SK-N-SH (cell line): Measurements from ENCODE around the gene PODN. TPM values are rescaled to one million over a fixed set of nuclear protein-coding genes. Genes with fewer than 3 reads are reported as not detected.
A peak's percentile ranks its signal among the peaks of the same experiment; 100 is the strongest.

Experiments
- CTCF ChIA-PET: fragments of 300-600, 350-600 bp; formaldehyde crosslinking; extraction: SDS; loops from one replicate; lab custom pipeline; 2021; lab: Yijun Ruan, JAX
- POLR2A ChIA-PET: fragments of 350-600 bp; sonication (Branson Sonifier 250); formaldehyde crosslinking; extraction: SDS; loops from one replicate; lab custom pipeline; 2020; ENCODE audit warnings: antibody characterized with exemption, inconsistent platforms; lab: Yijun Ruan, JAX
- DNase-seq: peaks from one replicate; pipeline ENCODE4 v3.0.0; 2012
- H2AFZ ChIP-seq: fragments of 200-600 bp; sonication (generic); 2 replicates; pipeline ENCODE4 v1.8.1; 2016; ENCODE audit warnings: antibody characterized with exemption, mild to moderate bottlenecking, low read depth
- H3F3A ChIP-seq: fragments of 200-600 bp; sonication (generic); replicated peaks from 2 replicates; pipeline ENCODE3; 2016; ENCODE audit warnings: antibody characterized with exemption, mild to moderate bottlenecking; ENCODE audit not compliant: insufficient read depth
- H3K27ac ChIP-seq, 2 experiments: fragments of 200-500 bp in 1 of 2; fragments of 200-600 bp in 1 of 2; sonication (Bioruptor generic) in 1 of 2; sonication (generic), shearing (Covaris generic) in 1 of 2; 2 replicates each; pipeline versions ENCODE4 v1.5.1 to v1.6.1; 2014 to 2016; ENCODE audit warnings: low read depth in 2 of 2, inconsistent platforms in 1 of 2, low read length in 1 of 2, mild to moderate bottlenecking in 1 of 2, mixed read lengths in 1 of 2
- H3K27me3 ChIP-seq: fragments of 200-600 bp; sonication (generic), shearing (Covaris generic); 2 replicates; pipeline ENCODE4 v1.6.1; 2016; ENCODE audit warnings: mixed run types; ENCODE audit not compliant: insufficient read depth
- H3K36me3 ChIP-seq, 2 experiments: fragments of 200-500 bp in 1 of 2; fragments of 200-600 bp in 1 of 2; sonication (Bioruptor generic) in 1 of 2; sonication (generic) in 1 of 2; replicated peaks in 1 of 2; 2 replicates each; pipeline versions ENCODE3 to v1.5.1; 2014 to 2016; ENCODE audit warnings: low read length in 1 of 2, mild to moderate bottlenecking in 1 of 2; ENCODE audit not compliant: insufficient read depth in 2 of 2, control insufficient read depth in 1 of 2
- H3K4me1 ChIP-seq, 2 experiments: fragments of 200-500 bp in 1 of 2; fragments of 200-600 bp in 1 of 2; sonication (Bioruptor generic) in 1 of 2; sonication (generic), shearing (Covaris generic) in 1 of 2; 2 replicates each; pipeline versions ENCODE4 v1.5.1 to v1.6.1; 2014 to 2016; ENCODE audit warnings: low read depth in 1 of 2, low read length in 1 of 2, mixed run types in 1 of 2; ENCODE audit not compliant: insufficient read depth in 2 of 2, control insufficient read depth in 1 of 2
- H3K4me2 ChIP-seq: fragments of 200-600 bp; sonication (generic), shearing (Covaris generic); 2 replicates; pipeline ENCODE4 v1.6.1; 2017; ENCODE audit warnings: mixed run types
- H3K4me3 ChIP-seq, 2 experiments: fragments of 200-500 bp in 1 of 2; fragments of 200-600 bp in 1 of 2; sonication (Bioruptor generic) in 1 of 2; sonication (generic), shearing (Covaris generic) in 1 of 2; 2 replicates each; pipeline versions ENCODE4 v1.5.1 to v1.8.1; 2014 to 2016; ENCODE audit warnings: low read depth in 2 of 2, inconsistent platforms in 1 of 2, low read length in 1 of 2, mild to moderate bottlenecking in 1 of 2, mixed read lengths in 1 of 2, moderate library complexity in 1 of 2
- H3K79me2 ChIP-seq: fragments of 200-600 bp; sonication (generic); 2 replicates; pipeline ENCODE4 v1.8.1; 2017; ENCODE audit warnings: mild to moderate bottlenecking; ENCODE audit not compliant: insufficient read depth
- H3K9ac ChIP-seq: fragments of 200-600 bp; sonication (generic); 2 replicates; pipeline ENCODE4 v1.6.1; 2017; ENCODE audit warnings: mixed run types
- H3K9me2 ChIP-seq: fragments of 200-600 bp; sonication (generic); 2 replicates; pipeline ENCODE4 v1.6.1; 2017; ENCODE audit warnings: mixed run types
- H3K9me3 ChIP-seq: fragments of 200-600 bp; sonication (generic); 2 replicates; pipeline ENCODE4 v1.6.1; 2017; ENCODE audit warnings: mixed run types, mild to moderate bottlenecking, moderate library complexity
- H4K20me1 ChIP-seq: fragments of 200-600 bp; sonication (generic); 2 replicates; pipeline ENCODE4 v1.6.1; 2017; ENCODE audit warnings: mild to moderate bottlenecking, mixed run types; ENCODE audit not compliant: insufficient read depth
- ELF1 ChIP-seq: IDR thresholded peaks from 2 replicates; pipeline ENCODE4 v1.4.0; 2012
- EP300 ChIP-seq, 2 experiments: IDR thresholded peaks; 2 replicates each; pipeline versions ENCODE4 v1.4.0 to v1.6.1; 2012; ENCODE audit warnings: borderline replicate concordance in 1 of 2, low read depth in 1 of 2, low read length in 1 of 2
- EZH2phosphoT487 ChIP-seq: fragments of 200-600 bp; sonication (generic); IDR thresholded peaks from 2 replicates; pipeline ENCODE4 v1.6.1; 2017; ENCODE audit warnings: low read depth, mixed run types, mild to moderate bottlenecking, antibody characterized with exemption, moderate library complexity, borderline replicate concordance
- FOSL2 ChIP-seq: IDR thresholded peaks from 2 replicates; pipeline ENCODE4 v1.4.0; 2012; ENCODE audit warnings: low read depth, mild to moderate bottlenecking, moderate library complexity, borderline replicate concordance
- FOXJ3 ChIP-seq: sonication (generic); formaldehyde crosslinking; IDR thresholded peaks from 2 replicates; pipeline ENCODE4 v1.5.1; 2020; ENCODE audit warnings: mild to moderate bottlenecking, missing genetic modification reagents
- FOXM1 ChIP-seq: IDR thresholded peaks from 2 replicates; pipeline ENCODE4 v1.4.0; 2012; ENCODE audit warnings: low read depth, mild to moderate bottlenecking
- GATA2 ChIP-seq: sonication (generic); formaldehyde crosslinking; IDR thresholded peaks from 2 replicates; pipeline ENCODE4 v1.5.0; 2020; ENCODE audit warnings: mild to moderate bottlenecking, missing genetic modification reagents
- MEF2A ChIP-seq: IDR thresholded peaks from 2 replicates; pipeline ENCODE4 v1.4.0; 2012; ENCODE audit warnings: low read depth, borderline replicate concordance
- MXI1 ChIP-seq: IDR thresholded peaks from 2 replicates; pipeline ENCODE4 v1.6.1; 2012; ENCODE audit warnings: mild to moderate bottlenecking, low read depth, low read length, improper control_type of control experiment
- RAD21 ChIP-seq: IDR thresholded peaks from 2 replicates; pipeline ENCODE4 v1.6.1; 2012; ENCODE audit warnings: mild to moderate bottlenecking, low read length
- RCOR1 ChIP-seq: fragments of 150-350 bp; IDR thresholded peaks from 2 replicates; pipeline ENCODE4 v1.6.1; 2017; ENCODE audit warnings: antibody characterized with exemption, low read length
- RFX5 ChIP-seq: IDR thresholded peaks from 2 replicates; pipeline ENCODE4 v1.6.1; 2012; ENCODE audit warnings: mild to moderate bottlenecking, improper control_type of control experiment, low read length
- SIN3A ChIP-seq: IDR thresholded peaks from 2 replicates; pipeline ENCODE4 v1.6.1; 2012; ENCODE audit warnings: low read depth, mild to moderate bottlenecking, low read length, moderate library complexity, borderline replicate concordance
- TAF1 ChIP-seq: IDR thresholded peaks from 2 replicates; pipeline ENCODE4 v1.6.1; 2012; ENCODE audit warnings: low read depth, mild to moderate bottlenecking, low read length, moderate library complexity, borderline replicate concordance
- TEAD4 ChIP-seq: IDR thresholded peaks from 2 replicates; pipeline ENCODE4 v1.4.0; 2012; ENCODE audit warnings: mild to moderate bottlenecking, borderline replicate concordance; ENCODE audit not compliant: insufficient read depth
- WGBS: methylation state at CpG from one replicate; pipeline ENCODE4 v1.1.6; 2017; ENCODE audit warnings: low lambda C conversion rate; 5-methylcytosine and 5-hydroxymethylcytosine counted together
- polyA plus RNA-seq, 3 experiments: library from polyadenylated mRNA; depleted of rRNA; stranded (reverse); fragments of >200 nt; gene quantifications; 2 replicates each; pipeline ENCODE4 v1.2.3, GENCODE V29; 2012
- TF ChIP-seq, protein P1 (sequence below): fragments of 150-350 bp; IDR thresholded peaks from 2 replicates; pipeline ENCODE4 v1.6.1; 2016; ENCODE audit warnings: mild to moderate bottlenecking, low read depth, low read length
- TF ChIP-seq, protein P2 (sequence below): fragments of 150-350 bp; IDR thresholded peaks from 2 replicates; pipeline ENCODE4 v1.6.1; 2017; ENCODE audit warnings: antibody characterized with exemption, low read length, low read depth, borderline replicate concordance
- TF ChIP-seq, protein P3 (sequence below): IDR thresholded peaks from 2 replicates; pipeline ENCODE4; 2012

PODN gene
- polyA plus RNA-seq, 1 of the 3 experiments (the other 2 are of a cell fraction) = 2.0 TPM

DNA sequence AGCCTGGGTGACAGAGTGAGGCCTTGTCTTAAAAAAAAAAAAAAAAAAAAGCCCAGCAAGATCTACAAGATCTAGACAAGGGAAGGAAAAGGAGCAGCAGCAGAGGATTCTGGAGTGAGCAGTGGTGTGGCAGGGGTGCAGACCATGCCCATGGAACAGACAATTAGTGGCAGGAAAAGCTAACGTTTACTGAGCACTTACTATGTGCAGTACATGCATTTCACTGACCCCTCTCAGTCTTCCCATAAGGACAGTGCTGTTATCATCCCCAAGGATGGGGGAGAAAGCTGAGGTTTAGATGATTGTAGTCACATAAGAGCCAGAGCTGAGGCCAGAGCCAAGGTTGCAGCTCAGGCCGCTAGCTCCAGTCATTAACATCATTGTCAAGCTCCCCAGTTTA is 5.9 kb downstream of the PODN start:
- H3K4me3 ChIP-seq = no peak overlapping the region
- H3K9me3 ChIP-seq = no peaks in the 10 kb centered on the region
- POLR2A ChIA-PET = interaction anchor here (0.6 kb wide), 1 partner anchor 19 kb away, joined by 3 read pairs; no protein-coding TSS in a partner anchor
- H3K36me3 ChIP-seq = no peaks in the 10 kb centered on the region
- no peaks in the 10 kb centered on the region for H4K20me1 ChIP-seq
- H3K79me2 ChIP-seq = no peaks in the 10 kb centered on the region
- no peaks in the 10 kb centered on the region for H3F3A ChIP-seq
- DNase-seq = no peak
- H3K4me1 ChIP-seq = peaks cover 0 to 15% of the 10 kb centered on the region in 2 experiments; a peak in 1 of 4 replicates
- H3K9me2 ChIP-seq = no peaks in the 10 kb centered on the region
- no peak overlapping the region for H3K4me2 ChIP-seq
- H3K9ac ChIP-seq = no peak overlapping the region
- H3K27me3 ChIP-seq = no peaks in the 10 kb centered on the region
- TF ChIP-seq, protein P1, sequence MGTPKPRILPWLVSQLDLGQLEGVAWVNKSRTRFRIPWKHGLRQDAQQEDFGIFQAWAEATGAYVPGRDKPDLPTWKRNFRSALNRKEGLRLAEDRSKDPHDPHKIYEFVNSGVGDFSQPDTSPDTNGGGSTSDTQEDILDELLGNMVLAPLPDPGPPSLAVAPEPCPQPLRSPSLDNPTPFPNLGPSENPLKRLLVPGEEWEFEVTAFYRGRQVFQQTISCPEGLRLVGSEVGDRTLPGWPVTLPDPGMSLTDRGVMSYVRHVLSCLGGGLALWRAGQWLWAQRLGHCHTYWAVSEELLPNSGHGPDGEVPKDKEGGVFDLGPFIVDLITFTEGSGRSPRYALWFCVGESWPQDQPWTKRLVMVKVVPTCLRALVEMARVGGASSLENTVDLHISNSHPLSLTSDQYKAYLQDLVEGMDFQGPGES = no peak
- no peak for TF ChIP-seq TAF1
- 92% methylated on average over 2 of the region's 2 CpGs for WGBS
- CTCF ChIA-PET = interaction anchor here (0.9 to 1.0 kb wide), 3 partner anchors 11 to 60 kb away, joined by 3 to 4 read pairs (median 3); no protein-coding TSS in a partner anchor
- no peak overlapping the region for H2AFZ ChIP-seq
- no peak overlapping the region for H3K27ac ChIP-seq

DNA sequence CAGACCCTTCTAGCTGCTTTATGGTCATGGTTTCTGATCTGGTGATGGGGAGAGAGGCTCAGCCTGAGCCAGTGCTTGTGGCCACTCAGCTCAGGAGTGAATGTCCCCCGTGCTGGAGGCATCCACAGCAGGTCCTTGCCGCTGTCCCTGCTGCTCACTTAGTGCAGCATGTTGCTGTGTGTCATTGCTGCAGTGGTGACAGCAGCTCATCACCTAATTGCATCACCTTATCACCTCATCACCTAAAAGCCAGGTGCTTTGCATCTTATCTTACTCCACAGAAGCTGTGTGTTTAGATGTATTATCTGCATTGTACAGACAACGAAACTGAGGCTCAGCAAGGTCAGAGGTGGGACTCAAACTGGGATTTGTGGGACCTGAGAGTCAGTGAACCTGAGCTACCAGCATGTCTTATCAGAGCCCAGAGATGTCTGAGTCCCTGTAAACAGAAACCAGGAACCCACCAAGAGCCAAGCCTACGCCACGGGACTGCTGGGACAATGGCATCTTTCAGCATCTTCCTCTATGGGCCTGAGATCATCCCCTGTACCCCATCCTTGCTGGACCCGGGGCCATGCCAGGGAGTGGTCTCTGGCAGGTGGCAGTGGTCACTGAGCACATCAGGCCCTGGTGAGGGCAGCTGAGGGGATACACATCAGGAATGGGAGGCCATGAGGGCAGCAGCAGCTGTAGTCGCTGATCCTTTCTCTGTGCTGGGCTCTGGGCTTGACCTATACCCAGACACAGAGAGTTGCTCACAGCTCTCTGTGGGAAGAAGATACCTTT is 6.5 kb downstream of the PODN start:
- H4K20me1 ChIP-seq = no peaks in the 10 kb centered on the region
- H3K36me3 ChIP-seq = no peaks in the 10 kb centered on the region
- 80% methylated on average over 1 of the region's 7 CpGs for WGBS
- peak; percentile 56 for DNase-seq
- no peak overlapping the region for H3K9ac ChIP-seq
- no peaks in the 10 kb centered on the region for H3K9me3 ChIP-seq
- CTCF ChIA-PET = interaction anchor here (0.9 to 1.2 kb wide), 5 partner anchors 8 to 59 kb away, joined by 3 to 4 read pairs (median 3); no protein-coding TSS in a partner anchor
- H3K79me2 ChIP-seq = no peaks in the 10 kb centered on the region
- no peaks in the 10 kb centered on the region for H3K9me2 ChIP-seq
- no peaks in the 10 kb centered on the region for H3F3A ChIP-seq
- H3K4me2 ChIP-seq = no peak overlapping the region
- POLR2A ChIA-PET = interaction anchor here (0.6 kb wide), 1 partner anchor 18 kb away, joined by 3 read pairs; no protein-coding TSS in a partner anchor
- TF ChIP-seq FOXJ3 (CRISPR knock-in tag) (peak; percentile 31; the same call in 1 of the 2 replicates), FOSL2 (no peak), GATA2 (CRISPR knock-in tag) (peak; percentile 92), EP300 (IDR thresholded peaks at IDR 0.05; ENCODE audit: borderline replicate concordance in 1 of 2, low read depth in 1 of 2, low read length in 1 of 2) (peak in 1 of 2 experiments; percentile 26; a peak in 1 of 4 replicates), RCOR1 (no peak), SIN3A (no peak)
- H3K4me1 ChIP-seq = peaks cover 0 to 14% of the 10 kb centered on the region in 2 experiments; a peak in 1 of 4 replicates
- no peak overlapping the region for H3K27ac ChIP-seq
- no peak overlapping the region for H2AFZ ChIP-seq
- H3K27me3 ChIP-seq = no peaks in the 10 kb centered on the region
- H3K4me3 ChIP-seq = no peak overlapping the region

DNA sequence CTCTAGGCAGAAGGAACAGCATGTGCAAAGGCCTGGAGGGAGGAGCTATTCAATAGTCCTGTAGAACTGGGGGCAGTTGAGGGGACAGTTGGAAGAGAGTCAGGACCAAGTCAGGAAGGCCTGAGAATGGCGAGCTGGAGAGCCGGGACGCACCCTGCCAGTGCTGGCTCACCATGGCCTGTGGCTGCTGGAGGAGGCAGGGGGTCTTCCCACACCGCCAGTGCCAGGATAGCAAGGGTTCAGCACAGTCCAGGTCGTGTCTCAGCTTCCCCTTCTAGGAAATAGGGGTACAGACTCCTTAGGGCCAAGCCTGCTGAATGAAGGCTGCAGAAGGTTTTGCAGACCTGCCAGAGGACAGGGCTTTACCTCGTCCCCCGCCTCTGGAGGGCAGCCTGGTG is 7.3 kb downstream of the PODN start:
- H3K9ac ChIP-seq = no peak overlapping the region
- no peaks in the 10 kb centered on the region for H3K9me2 ChIP-seq
- no peaks in the 10 kb centered on the region for H3K36me3 ChIP-seq
- H3K9me3 ChIP-seq = no peaks in the 10 kb centered on the region
- WGBS = no CpG with 5 or more reads among the region's 7 CpGs
- H3K4me1 ChIP-seq = peaks cover 0 to 14% of the 10 kb centered on the region in 2 experiments; a peak in 1 of 4 replicates
- no peak overlapping the region for H3K27ac ChIP-seq
- H2AFZ ChIP-seq = no peak overlapping the region
- H3K4me2 ChIP-seq = no peak overlapping the region
- no peaks in the 10 kb centered on the region for H3F3A ChIP-seq
- peak; percentile 26 for DNase-seq
- H4K20me1 ChIP-seq = no peaks in the 10 kb centered on the region
- ChIA-PET POLR2A (no interaction called here), CTCF (interaction anchor here (0.9 to 1.2 kb wide), 2 partner anchors 9 to 12 kb away, joined by 3 to 4 read pairs; no protein-coding TSS in a partner anchor)
- H3K27me3 ChIP-seq = no peaks in the 10 kb centered on the region
- no peaks in the 10 kb centered on the region for H3K79me2 ChIP-seq
- H3K4me3 ChIP-seq = no peak overlapping the region
- TF ChIP-seq, protein P2, sequence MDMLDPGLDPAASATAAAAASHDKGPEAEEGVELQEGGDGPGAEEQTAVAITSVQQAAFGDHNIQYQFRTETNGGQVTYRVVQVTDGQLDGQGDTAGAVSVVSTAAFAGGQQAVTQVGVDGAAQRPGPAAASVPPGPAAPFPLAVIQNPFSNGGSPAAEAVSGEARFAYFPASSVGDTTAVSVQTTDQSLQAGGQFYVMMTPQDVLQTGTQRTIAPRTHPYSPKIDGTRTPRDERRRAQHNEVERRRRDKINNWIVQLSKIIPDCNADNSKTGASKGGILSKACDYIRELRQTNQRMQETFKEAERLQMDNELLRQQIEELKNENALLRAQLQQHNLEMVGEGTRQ = no peak
- TF ChIP-seq RAD21 (no peak), FOXM1 (no peak), RCOR1 (no peak), GATA2 (CRISPR knock-in tag) (no peak), RFX5 (no peak), ELF1 (no peak), MXI1 (no peak), FOXJ3 (CRISPR knock-in tag) (no peak), MEF2A (no peak), TEAD4 (no peak), EZH2phosphoT487 (no peak)
- TF ChIP-seq, protein P3, sequence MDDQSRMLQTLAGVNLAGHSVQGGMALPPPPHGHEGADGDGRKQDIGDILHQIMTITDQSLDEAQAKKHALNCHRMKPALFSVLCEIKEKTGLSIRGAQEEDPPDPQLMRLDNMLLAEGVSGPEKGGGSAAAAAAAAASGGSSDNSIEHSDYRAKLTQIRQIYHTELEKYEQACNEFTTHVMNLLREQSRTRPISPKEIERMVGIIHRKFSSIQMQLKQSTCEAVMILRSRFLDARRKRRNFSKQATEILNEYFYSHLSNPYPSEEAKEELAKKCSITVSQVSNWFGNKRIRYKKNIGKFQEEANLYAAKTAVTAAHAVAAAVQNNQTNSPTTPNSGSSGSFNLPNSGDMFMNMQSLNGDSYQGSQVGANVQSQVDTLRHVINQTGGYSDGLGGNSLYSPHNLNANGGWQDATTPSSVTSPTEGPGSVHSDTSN = no peak
